IMR-90 (cell line): ENCODE data around the gene CAMTA1.

Source experiments
- BHLHE40 ChIP-seq: fragments of 150-350 bp; IDR thresholded peaks from 2 replicates; pipeline ENCODE4 v1.6.1; 2016; ENCODE audit warnings: mild to moderate bottlenecking, low read depth, low read length
- CEBPB ChIP-seq: IDR thresholded peaks from 2 replicates; pipeline ENCODE4 v1.6.1; 2012; ENCODE audit warnings: low read depth, low read length, improper control_type of control experiment
- FOS ChIP-seq: fragments of 150-350 bp; IDR thresholded peaks from 2 replicates; pipeline ENCODE4 v1.6.1; 2016; ENCODE audit warnings: low read depth, low read length
- MAFK ChIP-seq: IDR thresholded peaks from 2 replicates; pipeline ENCODE4 v1.6.1; 2012; ENCODE audit warnings: low read depth, low read length, improper control_type of control experiment
- MXI1 ChIP-seq: IDR thresholded peaks from 2 replicates; pipeline ENCODE4 v1.6.1; 2012; ENCODE audit warnings: low read depth, mild to moderate bottlenecking, low read length, moderate library complexity, borderline replicate concordance
- NFE2L2 ChIP-seq: fragments of 150-350 bp; IDR thresholded peaks from 2 replicates; pipeline ENCODE4 v1.6.1; 2016; ENCODE audit warnings: low read depth, mild to moderate bottlenecking, low read length
- POLR2A ChIP-seq: IDR thresholded peaks from 2 replicates; pipeline ENCODE4 v1.6.1; 2012; ENCODE audit warnings: mild to moderate bottlenecking, low read depth, low read length
- RAD21 ChIP-seq: IDR thresholded peaks from 2 replicates; pipeline ENCODE4 v1.6.1; 2012; ENCODE audit warnings: low read length, improper control_type of control experiment
- RCOR1 ChIP-seq: IDR thresholded peaks from 2 replicates; pipeline ENCODE4 v1.6.1; 2012; ENCODE audit warnings: mild to moderate bottlenecking, low read length, improper control_type of control experiment; ENCODE audit not compliant: insufficient replicate concordance
- RFX5 ChIP-seq: IDR thresholded peaks from 2 replicates; pipeline ENCODE4 v1.8.0; 2012; ENCODE audit warnings: low read depth, mild to moderate bottlenecking, low read length, moderate library complexity
- SMC3 ChIP-seq: fragments of 150-350 bp; IDR thresholded peaks from 2 replicates; pipeline ENCODE4 v1.6.1; 2016; ENCODE audit warnings: low read depth, mild to moderate bottlenecking, antibody characterized with exemption, low read length, moderate library complexity
- TF ChIP-seq, protein P1 (sequence below): conservative IDR thresholded peaks from 2 replicates; pipeline ENCODE4 v1.5.1; 2012; ENCODE audit warnings: mild to moderate bottlenecking, low read depth, low read length, improper control_type of control experiment
- TF ChIP-seq, protein P2 (sequence below): fragments of 150-350 bp; IDR thresholded peaks from 2 replicates; pipeline ENCODE4 v1.6.1; 2017; ENCODE audit warnings: mild to moderate bottlenecking, antibody characterized with exemption, low read length, low read depth

DNA sequence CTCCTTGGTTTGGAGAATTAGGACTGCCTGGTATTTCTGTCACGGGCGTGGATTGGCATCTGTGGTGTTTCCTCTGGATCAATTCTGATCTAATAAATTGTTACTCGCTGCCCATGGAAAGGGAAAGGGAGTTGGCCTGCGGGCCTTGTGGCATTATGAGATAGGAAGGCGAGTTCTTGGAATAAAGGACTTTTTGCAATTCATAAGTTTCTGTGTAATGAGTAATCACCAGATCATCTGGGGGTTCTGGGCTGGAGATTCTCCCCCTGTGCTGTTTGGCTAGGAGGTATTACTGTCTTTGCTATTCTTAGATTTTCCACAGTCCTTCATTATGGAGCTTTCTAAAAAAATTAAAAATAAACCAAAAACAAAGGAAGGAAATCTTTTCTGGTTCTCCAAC, 315.9 kb downstream of the CAMTA1 start:
- TF ChIP-seq, protein P1, sequence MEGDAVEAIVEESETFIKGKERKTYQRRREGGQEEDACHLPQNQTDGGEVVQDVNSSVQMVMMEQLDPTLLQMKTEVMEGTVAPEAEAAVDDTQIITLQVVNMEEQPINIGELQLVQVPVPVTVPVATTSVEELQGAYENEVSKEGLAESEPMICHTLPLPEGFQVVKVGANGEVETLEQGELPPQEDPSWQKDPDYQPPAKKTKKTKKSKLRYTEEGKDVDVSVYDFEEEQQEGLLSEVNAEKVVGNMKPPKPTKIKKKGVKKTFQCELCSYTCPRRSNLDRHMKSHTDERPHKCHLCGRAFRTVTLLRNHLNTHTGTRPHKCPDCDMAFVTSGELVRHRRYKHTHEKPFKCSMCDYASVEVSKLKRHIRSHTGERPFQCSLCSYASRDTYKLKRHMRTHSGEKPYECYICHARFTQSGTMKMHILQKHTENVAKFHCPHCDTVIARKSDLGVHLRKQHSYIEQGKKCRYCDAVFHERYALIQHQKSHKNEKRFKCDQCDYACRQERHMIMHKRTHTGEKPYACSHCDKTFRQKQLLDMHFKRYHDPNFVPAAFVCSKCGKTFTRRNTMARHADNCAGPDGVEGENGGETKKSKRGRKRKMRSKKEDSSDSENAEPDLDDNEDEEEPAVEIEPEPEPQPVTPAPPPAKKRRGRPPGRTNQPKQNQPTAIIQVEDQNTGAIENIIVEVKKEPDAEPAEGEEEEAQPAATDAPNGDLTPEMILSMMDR, result no peak
- TF ChIP-seq SMC3, result no peak
- TF ChIP-seq POLR2A, result no peak
- no peak for TF ChIP-seq CEBPB
- no peak for TF ChIP-seq RFX5
- no peak for TF ChIP-seq RCOR1
- TF ChIP-seq, protein P2, sequence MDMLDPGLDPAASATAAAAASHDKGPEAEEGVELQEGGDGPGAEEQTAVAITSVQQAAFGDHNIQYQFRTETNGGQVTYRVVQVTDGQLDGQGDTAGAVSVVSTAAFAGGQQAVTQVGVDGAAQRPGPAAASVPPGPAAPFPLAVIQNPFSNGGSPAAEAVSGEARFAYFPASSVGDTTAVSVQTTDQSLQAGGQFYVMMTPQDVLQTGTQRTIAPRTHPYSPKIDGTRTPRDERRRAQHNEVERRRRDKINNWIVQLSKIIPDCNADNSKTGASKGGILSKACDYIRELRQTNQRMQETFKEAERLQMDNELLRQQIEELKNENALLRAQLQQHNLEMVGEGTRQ, result no peak
- no peak for TF ChIP-seq MAFK
- no peak for TF ChIP-seq FOS
- TF ChIP-seq RAD21, result no peak
- no peak for TF ChIP-seq NFE2L2
- TF ChIP-seq MXI1, result no peak
- no peak for TF ChIP-seq BHLHE40
